ENCODE results near the gene ST14. TPM values are rescaled to one million over a fixed set of nuclear protein-coding genes. Genes with fewer than 3 reads are reported as not detected.

Gene ST14
- polyA plus RNA-seq, 1 donor (not counting 4 experiments of a cell fraction or from before 2014, with no cell fraction given): 45.8 TPM

- no peaks in the 10 kb centered on the region for H3K79me2 ChIP-seq (ENCODE audit: control insufficient read depth, insufficient read depth, low read length)
- no peak overlapping the region for H2AFZ ChIP-seq (ENCODE audit: control insufficient read depth, low read length)
- no peaks in the 10 kb centered on the region for H3K9me3 ChIP-seq (ENCODE audit: control insufficient read depth, low read depth, low read length)
- peaks cover 15% of the 10 kb centered on the region for H3K4me1 ChIP-seq (ENCODE audit: control insufficient read depth, extremely low read depth, insufficient read depth, low read length)
- peaks cover 2% of the 10 kb centered on the region for H3K9me1 ChIP-seq (ENCODE audit: control insufficient read depth, extremely low read depth, insufficient read depth, low read length)
- dilution Hi-C loops (cut with MboI; ENCODE audit: extremely low pct_ligation_motif_present, low sequenced_read_pairs): loop anchor here (25.0 kb wide), 1 partner anchor 208 kb away; no protein-coding TSS in a partner anchor
- H3K27ac ChIP-seq (ENCODE audit: control insufficient read depth, insufficient read depth, low read length): no peak overlapping the region
- H3K9ac ChIP-seq (ENCODE audit: control insufficient read depth, extremely low read depth, insufficient read depth, low read length): no peak overlapping the region
- H3K36me3 ChIP-seq (ENCODE audit: control insufficient read depth in 2 of 2, extremely low read depth in 1 of 2, insufficient read depth in 2 of 2, low read length in 2 of 2): peaks cover 21 to 32% of the 10 kb centered on the region in 2 experiments
- no peak overlapping the region for H3K4me2 ChIP-seq (ENCODE audit: control insufficient read depth, extremely low read depth, insufficient read depth, low read depth, low read length)
- TF ChIP-seq EZH2 (IDR thresholded peaks at IDR 0.05; ENCODE audit: low read length) (no peak), CTCF (optimal IDR thresholded peaks at IDR 0.05 in 1 of 3, IDR thresholded peaks at IDR 0.05 in 1 of 3, conservative IDR thresholded peaks at IDR 0.05 in 1 of 3; ENCODE audit: extremely low read depth in 1 of 3, insufficient read depth in 2 of 3, low read length in 3 of 3) (no peak)
- no peak overlapping the region for H3K4me3 ChIP-seq (ENCODE audit: control insufficient read depth in 2 of 3, extremely low read depth in 1 of 3, insufficient read depth in 2 of 3, low read depth in 1 of 3, low read length in 3 of 3)
- no peak for DNase-seq (ENCODE audit: low read depth, low spot score)
- no peaks in the 10 kb centered on the region for H3K27me3 ChIP-seq (ENCODE audit: control insufficient read depth, extremely low read depth, insufficient read depth, low read length)
- H4K20me1 ChIP-seq (ENCODE audit: control insufficient read depth, extremely low read depth, insufficient read depth, low read length): peaks cover 5% of the 10 kb centered on the region
- FAIRE-seq: no peak
These were observed 14.2 kb upstream of the ST14 start for GRCh38 chr11:130145311-130145812.

GRCh38 chr11:130145975-130146776, 13.4 kb upstream of the ST14 start:
- DNase-seq (ENCODE audit: low read depth, low spot score): peak; percentile 80
- H3K79me2 ChIP-seq (ENCODE audit: control insufficient read depth, insufficient read depth, low read length): no peaks in the 10 kb centered on the region
- peaks cover 2% of the 10 kb centered on the region for H3K9me1 ChIP-seq (ENCODE audit: control insufficient read depth, extremely low read depth, insufficient read depth, low read length)
- dilution Hi-C loops (cut with MboI; ENCODE audit: extremely low pct_ligation_motif_present, low sequenced_read_pairs): loop anchor here (25.0 kb wide), 1 partner anchor 209 kb away; no protein-coding TSS in a partner anchor
- H3K4me3 ChIP-seq (ENCODE audit: control insufficient read depth in 2 of 3, extremely low read depth in 1 of 3, insufficient read depth in 2 of 3, low read depth in 1 of 3, low read length in 3 of 3): no peak overlapping the region
- H3K27me3 ChIP-seq (ENCODE audit: control insufficient read depth, extremely low read depth, insufficient read depth, low read length): no peaks in the 10 kb centered on the region
- peak overlapping the region; percentile 61 for H3K27ac ChIP-seq (ENCODE audit: control insufficient read depth, insufficient read depth, low read length)
- peaks cover 21 to 28% of the 10 kb centered on the region in 2 experiments for H3K36me3 ChIP-seq (ENCODE audit: control insufficient read depth in 2 of 2, extremely low read depth in 1 of 2, insufficient read depth in 2 of 2, low read length in 2 of 2)
- peak overlapping the region; percentile 48 for H3K9ac ChIP-seq (ENCODE audit: control insufficient read depth, extremely low read depth, insufficient read depth, low read length)
- peak; percentile 70 for FAIRE-seq
- no peak overlapping the region for H2AFZ ChIP-seq (ENCODE audit: control insufficient read depth, low read length)
- H4K20me1 ChIP-seq (ENCODE audit: control insufficient read depth, extremely low read depth, insufficient read depth, low read length): peaks cover 5% of the 10 kb centered on the region
- H3K9me3 ChIP-seq (ENCODE audit: control insufficient read depth, low read depth, low read length): no peaks in the 10 kb centered on the region
- peaks cover 15% of the 10 kb centered on the region for H3K4me1 ChIP-seq (ENCODE audit: control insufficient read depth, extremely low read depth, insufficient read depth, low read length)
- H3K4me2 ChIP-seq (ENCODE audit: control insufficient read depth, extremely low read depth, insufficient read depth, low read depth, low read length): peak overlapping the region; percentile 27
- TF ChIP-seq EZH2 (IDR thresholded peaks at IDR 0.05; ENCODE audit: low read length): no peak
- TF ChIP-seq CTCF (optimal IDR thresholded peaks at IDR 0.05 in 1 of 3, IDR thresholded peaks at IDR 0.05 in 1 of 3, conservative IDR thresholded peaks at IDR 0.05 in 1 of 3; ENCODE audit: extremely low read depth in 1 of 3, insufficient read depth in 2 of 3, low read length in 3 of 3): peak; percentile 67 to 81 (median 68)

Data from keratinocyte (primary cell).